ENCODE measurements around the gene AP2S1. TPM values are rescaled to one million over a fixed set of nuclear protein-coding genes. Genes with fewer than 3 reads are reported as not detected.

AP2S1 gene
- 147 and 155 TPM in 2 replicates for total RNA-seq

DNA sequence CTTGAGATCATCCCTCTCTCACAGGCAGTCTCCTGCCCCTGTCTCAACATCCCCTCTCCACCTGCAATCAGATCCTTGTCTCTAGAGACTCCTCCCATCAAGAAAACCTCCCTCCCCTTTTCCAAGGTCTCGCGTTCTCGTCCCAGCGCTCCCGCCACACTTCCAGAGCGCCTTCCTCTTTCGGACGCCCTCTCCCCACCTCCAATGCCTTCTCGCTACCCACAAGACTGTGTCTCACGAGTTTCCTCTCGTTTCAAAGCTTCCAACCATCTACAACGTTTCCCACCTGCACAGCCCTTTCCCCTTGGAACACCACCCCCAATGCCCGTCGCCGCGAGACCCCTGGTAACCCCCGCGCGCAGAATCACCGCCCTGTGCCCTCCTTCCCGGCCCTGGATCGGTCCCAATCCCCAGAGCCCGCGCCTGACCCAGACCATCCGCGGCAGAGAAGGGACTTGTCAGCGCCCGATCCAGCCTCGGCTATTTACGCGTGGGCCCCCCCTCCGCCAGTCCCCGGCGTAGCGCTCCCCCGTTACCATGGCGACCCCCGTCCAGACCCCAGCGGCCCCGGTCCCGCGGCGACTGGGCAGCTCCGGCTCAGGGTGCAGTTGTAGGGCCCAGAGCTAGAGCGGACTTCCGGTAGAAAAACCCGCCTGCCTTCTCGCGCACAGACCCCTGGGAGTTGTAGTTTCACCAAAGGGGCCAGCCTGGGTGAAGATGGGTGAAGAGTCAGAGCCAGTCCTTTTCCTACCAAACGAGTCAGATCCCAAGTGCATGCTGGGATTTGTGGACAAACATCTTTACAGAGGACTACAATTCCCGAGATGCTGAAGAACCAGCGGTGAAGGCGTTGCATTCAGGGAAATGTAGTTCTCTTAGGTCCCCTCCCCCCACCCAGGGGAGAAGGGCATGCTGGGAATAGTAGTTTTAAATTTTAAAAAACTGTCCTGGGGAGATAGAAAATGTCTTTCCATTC lies at the start of gene AP2S1:
TSS of gene AP2S1 (minus strand) at position 619 of the 976 bp plus-strand sequence. CDS start at position 539, 80 bp downstream.

DNA sequence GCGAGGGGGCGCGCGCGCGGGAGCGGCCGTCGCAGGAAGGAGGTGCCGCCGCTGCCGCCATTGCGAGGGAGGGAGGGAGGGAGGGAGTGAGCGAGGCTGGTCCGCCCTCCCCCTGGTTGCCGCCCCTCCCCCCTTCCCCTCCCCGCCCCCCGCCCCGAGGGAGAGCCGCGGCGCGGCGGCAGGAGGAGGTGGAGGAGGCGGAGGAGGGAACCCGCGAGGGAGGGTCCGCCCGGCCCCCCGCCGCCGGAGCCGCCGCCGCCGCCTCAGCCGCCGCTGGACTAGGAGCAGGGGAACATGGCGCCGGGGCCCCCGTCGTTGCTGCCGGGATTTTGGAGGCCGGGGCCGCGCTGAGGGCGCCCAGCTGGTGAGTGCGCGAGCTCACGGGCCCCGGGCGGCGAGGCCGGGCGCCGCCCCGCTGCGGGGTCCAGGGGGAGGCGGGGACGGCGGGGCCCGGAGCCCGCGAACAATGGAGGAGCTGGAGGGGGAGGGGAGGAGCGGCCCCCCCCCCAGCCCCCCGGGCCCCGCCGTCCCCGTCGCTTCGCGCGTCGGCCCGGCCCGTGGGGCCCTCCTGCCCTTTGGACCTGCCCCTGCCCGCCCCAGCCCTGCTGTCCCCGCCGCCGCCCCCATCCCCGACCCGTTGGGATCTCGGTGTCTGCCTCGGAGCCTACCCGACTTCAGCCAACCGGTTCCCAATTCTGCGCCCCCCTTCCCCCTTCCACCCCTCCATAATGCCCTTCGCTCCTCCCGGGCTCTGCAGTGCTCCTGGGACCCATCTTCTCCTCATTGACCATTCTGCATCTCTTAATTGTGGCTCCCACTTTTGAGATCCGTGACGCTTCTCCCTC lies 10.4 kb upstream of the AP2S1 start, which contains the start of gene ARHGAP35:
TSS of gene ARHGAP35 (plus strand) at position 152 of the 845 bp plus-strand sequence. CDS start 57,679 bp downstream, outside the sequence.

GRCh38 chr19:46788262-46788967 lies 62.2 kb downstream of the AP2S1 start, which contains the start of gene SLC1A5:
Gene SLC1A5, minus strand, starts transcription at chr19:46788594. Its CDS starts 629 bp downstream, at chr19:46787965.

Small RNAs within 50 kb of the gene (small RNA-seq; reads per million reads assigned to genes)
- gene AC008622.3, result not detected
- gene HNRNPMP2, result not detected

Other genes with a start within 250 kb of the AP2S1 start
- 227 and 258 TPM in 2 replicates for gene CALM3, start 249.5 kb downstream of the AP2S1 start, total RNA-seq
- gene PTGIR, start 225.8 kb downstream of the AP2S1 start, total RNA-seq, result 3.0 and 4.4 TPM in 2 replicates
- gene GNG8, start 214.6 kb downstream of the AP2S1 start, total RNA-seq, result not detected in 2 replicates
- 2.6 and 2.7 TPM in 2 replicates for gene DACT3, start 189.7 kb downstream of the AP2S1 start, total RNA-seq
- gene PRKD2, start 133.7 kb downstream of the AP2S1 start, total RNA-seq, result 10.2 and 11.1 TPM in 2 replicates
- 11.2 and 18.5 TPM in 2 replicates for gene FKRP, start 104.8 kb downstream of the AP2S1 start, total RNA-seq
- gene STRN4, start 104.4 kb downstream of the AP2S1 start, total RNA-seq, result 35.6 and 37.1 TPM in 2 replicates
- gene SLC1A5, start 62.3 kb downstream of the AP2S1 start, total RNA-seq, result 109 and 186 TPM in 2 replicates
- 73.7 and 74.9 TPM in 2 replicates for gene ARHGAP35, start 10.2 kb upstream of the AP2S1 start, total RNA-seq
- gene NPAS1, start 169.0 kb upstream of the AP2S1 start, total RNA-seq, result 0.78 and 0.97 TPM in 2 replicates
- 24.8 and 30.6 TPM in 2 replicates for gene TMEM160, start 197.8 kb upstream of the AP2S1 start, total RNA-seq

Measured in articular chondrocyte of knee joint (primary cell).